GM23338 (cell line): Measurements from ENCODE around the gene ADGRD1.

Experiments used
- CREB1 ChIP-seq: fragments of 250-450 bp; sonication (Bioruptor Pico); IDR thresholded peaks from 2 replicates; pipeline ENCODE4 v1.5.0; 2020; ENCODE audit warnings: low read depth, mild to moderate bottlenecking, moderate library complexity
- CTCF ChIP-seq, 2 experiments: fragments of 200-600 bp in 1 of 2; sonication (generic) in 1 of 2; conservative IDR thresholded peaks; 2 replicates each; pipeline versions ENCODE4 v1.5.1 to v1.6.1; 2016 to 2017; ENCODE audit warnings: antibody characterized with exemption in 2 of 2, low read depth in 2 of 2, mild to moderate bottlenecking in 2 of 2, moderate library complexity in 1 of 2
- EZH2 ChIP-seq: fragments of 200-600 bp; sonication (generic); IDR thresholded peaks from one replicate; pipeline ENCODE4 v1.8.0; 2017; ENCODE audit warnings: antibody characterized with exemption, mild to moderate bottlenecking, low read depth; ENCODE audit not compliant: unreplicated experiment
- EZH2phosphoT487 ChIP-seq: fragments of 200-600 bp; sonication (generic); IDR thresholded peaks from one replicate; pipeline ENCODE4 v1.8.1; 2018; ENCODE audit warnings: antibody characterized with exemption; ENCODE audit not compliant: unreplicated experiment
- POLR2AphosphoS5 ChIP-seq: IDR thresholded peaks from 2 replicates; pipeline ENCODE4 v1.6.1; 2016; ENCODE audit warnings: antibody characterized with exemption, low read depth
- STAT1 ChIP-seq: IDR thresholded peaks from one replicate; pipeline ENCODE4 v1.6.1; 2016; ENCODE audit warnings: antibody characterized with exemption; ENCODE audit not compliant: unreplicated experiment
- TF ChIP-seq, protein P1 (sequence below): IDR thresholded peaks from one replicate; pipeline ENCODE4 v1.6.1; 2018; ENCODE audit warnings: antibody characterized with exemption; ENCODE audit not compliant: unreplicated experiment
- TF ChIP-seq, protein P2 (sequence below): IDR thresholded peaks from 2 replicates; pipeline ENCODE4 v1.6.1; 2016; ENCODE audit warnings: antibody characterized with exemption

GRCh38 chr12:131055596-131056233, 102.0 kb downstream of the ADGRD1 start:
- TF ChIP-seq POLR2AphosphoS5, result no peak
- no peak for TF ChIP-seq EZH2phosphoT487
- no peak for TF ChIP-seq EZH2
- no peak for TF ChIP-seq CTCF (conservative IDR thresholded peaks at IDR 0.05; ENCODE audit: low read depth in 2 of 2)
- no peak for TF ChIP-seq CREB1 (CRISPR knock-in tag)
- TF ChIP-seq STAT1, result no peak
- TF ChIP-seq, protein P1, sequence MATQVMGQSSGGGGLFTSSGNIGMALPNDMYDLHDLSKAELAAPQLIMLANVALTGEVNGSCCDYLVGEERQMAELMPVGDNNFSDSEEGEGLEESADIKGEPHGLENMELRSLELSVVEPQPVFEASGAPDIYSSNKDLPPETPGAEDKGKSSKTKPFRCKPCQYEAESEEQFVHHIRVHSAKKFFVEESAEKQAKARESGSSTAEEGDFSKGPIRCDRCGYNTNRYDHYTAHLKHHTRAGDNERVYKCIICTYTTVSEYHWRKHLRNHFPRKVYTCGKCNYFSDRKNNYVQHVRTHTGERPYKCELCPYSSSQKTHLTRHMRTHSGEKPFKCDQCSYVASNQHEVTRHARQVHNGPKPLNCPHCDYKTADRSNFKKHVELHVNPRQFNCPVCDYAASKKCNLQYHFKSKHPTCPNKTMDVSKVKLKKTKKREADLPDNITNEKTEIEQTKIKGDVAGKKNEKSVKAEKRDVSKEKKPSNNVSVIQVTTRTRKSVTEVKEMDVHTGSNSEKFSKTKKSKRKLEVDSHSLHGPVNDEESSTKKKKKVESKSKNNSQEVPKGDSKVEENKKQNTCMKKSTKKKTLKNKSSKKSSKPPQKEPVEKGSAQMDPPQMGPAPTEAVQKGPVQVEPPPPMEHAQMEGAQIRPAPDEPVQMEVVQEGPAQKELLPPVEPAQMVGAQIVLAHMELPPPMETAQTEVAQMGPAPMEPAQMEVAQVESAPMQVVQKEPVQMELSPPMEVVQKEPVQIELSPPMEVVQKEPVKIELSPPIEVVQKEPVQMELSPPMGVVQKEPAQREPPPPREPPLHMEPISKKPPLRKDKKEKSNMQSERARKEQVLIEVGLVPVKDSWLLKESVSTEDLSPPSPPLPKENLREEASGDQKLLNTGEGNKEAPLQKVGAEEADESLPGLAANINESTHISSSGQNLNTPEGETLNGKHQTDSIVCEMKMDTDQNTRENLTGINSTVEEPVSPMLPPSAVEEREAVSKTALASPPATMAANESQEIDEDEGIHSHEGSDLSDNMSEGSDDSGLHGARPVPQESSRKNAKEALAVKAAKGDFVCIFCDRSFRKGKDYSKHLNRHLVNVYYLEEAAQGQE, result no peak
- TF ChIP-seq, protein P2, sequence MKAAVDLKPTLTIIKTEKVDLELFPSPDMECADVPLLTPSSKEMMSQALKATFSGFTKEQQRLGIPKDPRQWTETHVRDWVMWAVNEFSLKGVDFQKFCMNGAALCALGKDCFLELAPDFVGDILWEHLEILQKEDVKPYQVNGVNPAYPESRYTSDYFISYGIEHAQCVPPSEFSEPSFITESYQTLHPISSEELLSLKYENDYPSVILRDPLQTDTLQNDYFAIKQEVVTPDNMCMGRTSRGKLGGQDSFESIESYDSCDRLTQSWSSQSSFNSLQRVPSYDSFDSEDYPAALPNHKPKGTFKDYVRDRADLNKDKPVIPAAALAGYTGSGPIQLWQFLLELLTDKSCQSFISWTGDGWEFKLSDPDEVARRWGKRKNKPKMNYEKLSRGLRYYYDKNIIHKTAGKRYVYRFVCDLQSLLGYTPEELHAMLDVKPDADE, result no peak
